Measurements from ENCODE around the gene SSR4.

SSR4 gene

DNA sequence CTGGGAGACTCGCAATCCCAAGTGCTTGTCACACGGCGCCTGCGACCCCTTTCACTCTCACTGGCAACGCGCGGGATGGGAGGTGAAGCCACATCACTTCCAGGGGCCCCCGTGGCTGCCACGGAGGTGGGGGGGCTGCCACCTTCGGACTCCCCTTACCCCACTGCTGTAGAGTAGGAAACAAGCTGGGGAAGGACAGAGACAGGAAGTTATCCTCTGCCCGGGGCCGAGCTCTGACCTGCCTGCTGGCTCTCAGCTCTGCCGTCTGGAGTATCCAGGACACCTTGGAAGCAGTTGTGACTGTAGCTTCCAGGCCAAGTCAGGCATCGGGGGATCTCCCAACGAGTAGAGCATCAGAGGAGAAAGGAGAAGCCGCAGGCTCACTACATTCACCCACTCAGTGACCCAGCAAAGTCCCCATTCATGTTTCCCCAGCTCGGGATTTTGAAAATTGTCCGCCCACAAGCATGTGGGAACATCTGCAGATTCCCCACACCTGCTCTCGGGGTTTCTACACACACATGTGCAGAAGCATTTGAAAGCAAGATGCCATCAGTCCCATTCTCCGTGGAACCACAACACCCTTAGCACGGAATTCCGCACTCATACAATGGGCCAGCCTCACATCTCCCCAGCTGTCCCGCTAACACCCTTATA lies 25.0 kb downstream of the SSR4 start:
- peaks cover 48% of the 10 kb centered on the region for H3K4me1 Mint-ChIP-seq (ENCODE audit: low read depth)
- no peak for DNase-seq
- no peak overlapping the region for H3K27ac Mint-ChIP-seq
- H3K27me3 Mint-ChIP-seq, result peaks cover 62% of the 10 kb centered on the region
- H3K4me3 Mint-ChIP-seq, result peak overlapping the region; percentile 54
- no peaks in the 10 kb centered on the region for H3K9me3 Mint-ChIP-seq
- no peaks in the 10 kb centered on the region for H3K36me3 Mint-ChIP-seq (ENCODE audit: low read depth)

- Mint-ChIP-seq H3K27me3 (peaks cover 64% of the 10 kb centered on the region), H3K27ac (no peak overlapping the region), H3K9me3 (no peaks in the 10 kb centered on the region), H3K36me3 (ENCODE audit: low read depth) (no peaks in the 10 kb centered on the region), H3K4me3 (no peak overlapping the region), H3K4me1 (ENCODE audit: low read depth) (peaks cover 43% of the 10 kb centered on the region)
- DNase-seq, result no peak
These were observed 26.1 kb downstream of the SSR4 start for GRCh38 chrX:153820601-153821000.

GRCh38 chrX:153821066-153821465 lies 26.6 kb downstream of the SSR4 start:
- Mint-ChIP-seq H3K4me3 (no peak overlapping the region), H3K4me1 (ENCODE audit: low read depth) (peaks cover 44% of the 10 kb centered on the region), H3K9me3 (no peaks in the 10 kb centered on the region), H3K27ac (no peak overlapping the region), H3K27me3 (peaks cover 66% of the 10 kb centered on the region), H3K36me3 (ENCODE audit: low read depth) (no peaks in the 10 kb centered on the region)
- no peak for DNase-seq

- DNase-seq, result no peak
- H3K27ac Mint-ChIP-seq, result no peak overlapping the region
- H3K27me3 Mint-ChIP-seq, result peaks cover 63% of the 10 kb centered on the region
- H3K4me3 Mint-ChIP-seq, result no peak overlapping the region
- no peaks in the 10 kb centered on the region for H3K9me3 Mint-ChIP-seq
- peaks cover 38% of the 10 kb centered on the region for H3K4me1 Mint-ChIP-seq (ENCODE audit: low read depth)
- no peaks in the 10 kb centered on the region for H3K36me3 Mint-ChIP-seq (ENCODE audit: low read depth)
These were observed 29.9 kb downstream of the SSR4 start for GRCh38 chrX:153824348-153824747.

- no peak overlapping the region for H3K4me3 Mint-ChIP-seq
- no peaks in the 10 kb centered on the region for H3K36me3 Mint-ChIP-seq (ENCODE audit: low read depth)
- DNase-seq, result no peak
- peaks cover 57% of the 10 kb centered on the region for H3K27me3 Mint-ChIP-seq
- H3K9me3 Mint-ChIP-seq, result no peaks in the 10 kb centered on the region
- peaks cover 33% of the 10 kb centered on the region for H3K4me1 Mint-ChIP-seq (ENCODE audit: low read depth)
- H3K27ac Mint-ChIP-seq, result no peak overlapping the region
These were observed 30.6 kb downstream of the SSR4 start for GRCh38 chrX:153825042-153825441.

DNA sequence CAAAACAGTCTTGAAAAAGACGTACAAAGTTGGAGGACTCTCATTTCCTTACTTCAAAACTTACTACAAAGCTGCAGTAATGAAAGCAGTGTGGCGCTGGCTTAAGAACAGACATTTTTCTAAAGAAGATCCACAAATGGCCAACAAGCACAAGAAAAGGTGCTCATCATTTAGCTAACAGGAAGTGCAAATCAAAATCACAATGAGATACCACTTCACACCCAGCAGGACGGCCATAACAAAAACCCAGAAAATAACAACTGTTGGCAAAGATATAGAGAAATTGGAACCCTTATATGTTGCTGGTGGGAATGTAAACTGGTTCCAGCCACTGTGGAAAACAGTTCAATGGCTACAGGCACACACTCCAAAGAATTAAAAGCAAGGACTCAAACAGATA lies 32.5 kb downstream of the SSR4 start:
- H3K27me3 Mint-ChIP-seq, result peaks cover 61% of the 10 kb centered on the region
- no peak overlapping the region for H3K4me3 Mint-ChIP-seq
- H3K27ac Mint-ChIP-seq, result no peak overlapping the region

GRCh38 chrX:153827903-153828302 lies 33.4 kb downstream of the SSR4 start:
- H3K27me3 Mint-ChIP-seq, result peaks cover 58% of the 10 kb centered on the region
- no peaks in the 10 kb centered on the region for H3K9me3 Mint-ChIP-seq
- no peak for DNase-seq
- no peak overlapping the region for H3K27ac Mint-ChIP-seq
- no peak overlapping the region for H3K4me3 Mint-ChIP-seq
- peaks cover 10% of the 10 kb centered on the region for H3K4me1 Mint-ChIP-seq (ENCODE audit: low read depth)
- no peaks in the 10 kb centered on the region for H3K36me3 Mint-ChIP-seq (ENCODE audit: low read depth)

More for the DNA sequence above, 32.5 kb downstream of the SSR4 start:
- peaks cover 18% of the 10 kb centered on the region for H3K4me1 Mint-ChIP-seq (ENCODE audit: low read depth)
- H3K9me3 Mint-ChIP-seq, result no peaks in the 10 kb centered on the region
- no peaks in the 10 kb centered on the region for H3K36me3 Mint-ChIP-seq (ENCODE audit: low read depth)
- no peak for DNase-seq

GRCh38 chrX:153828308-153828707 lies 33.8 kb downstream of the SSR4 start:
- Mint-ChIP-seq H3K4me1 (ENCODE audit: low read depth) (peaks cover 10% of the 10 kb centered on the region), H3K27me3 (peaks cover 62% of the 10 kb centered on the region), H3K36me3 (ENCODE audit: low read depth) (no peaks in the 10 kb centered on the region), H3K4me3 (no peak overlapping the region), H3K27ac (no peak overlapping the region), H3K9me3 (no peaks in the 10 kb centered on the region)
- no peak for DNase-seq

DNA sequence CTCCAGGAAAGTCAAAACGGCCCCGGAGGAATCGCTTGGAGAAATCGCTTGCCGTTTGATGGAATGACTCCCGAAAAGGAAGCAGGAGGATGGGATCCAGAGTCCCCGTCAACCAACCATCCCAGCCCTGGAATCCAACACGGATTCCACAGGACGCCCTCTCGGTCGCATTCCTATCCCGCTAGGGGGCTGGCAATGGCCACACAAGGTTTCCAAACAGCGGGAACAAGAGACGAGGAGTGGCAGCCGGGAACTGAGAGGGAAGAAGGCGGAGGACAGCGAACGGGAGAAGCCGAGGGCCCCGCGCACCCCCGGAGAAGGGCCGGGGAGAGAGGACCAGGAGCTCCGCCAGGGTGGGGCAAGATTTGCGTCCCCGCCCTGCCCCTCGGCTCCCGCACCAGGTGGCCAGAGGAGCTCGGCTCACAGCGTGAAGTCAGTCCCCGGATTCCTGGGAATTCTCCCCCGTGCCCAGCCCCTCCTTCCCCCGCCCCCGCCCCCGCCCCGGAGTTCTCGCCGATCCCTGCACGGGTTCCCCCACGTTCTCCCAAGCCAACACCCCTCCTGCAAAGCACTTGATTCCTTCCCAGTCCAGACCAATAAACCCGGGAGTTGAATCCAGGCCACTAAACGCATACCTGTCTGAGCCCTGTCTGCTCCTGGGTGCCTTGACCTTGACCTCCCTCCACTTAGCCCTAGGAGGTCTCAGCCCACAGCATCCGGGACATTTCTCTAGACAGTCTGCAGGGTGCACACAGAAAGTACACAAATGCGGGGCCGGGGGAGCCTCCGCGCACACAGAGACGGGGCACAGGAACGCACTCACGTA lies 34.5 kb downstream of the SSR4 start:
- no peak for DNase-seq
- Mint-ChIP-seq H3K27ac (no peak overlapping the region), H3K4me3 (peak overlapping the region; percentile 27), H3K4me1 (ENCODE audit: low read depth) (peaks cover 10% of the 10 kb centered on the region), H3K36me3 (ENCODE audit: low read depth) (no peaks in the 10 kb centered on the region), H3K27me3 (peaks cover 57% of the 10 kb centered on the region), H3K9me3 (no peaks in the 10 kb centered on the region)

DNA sequence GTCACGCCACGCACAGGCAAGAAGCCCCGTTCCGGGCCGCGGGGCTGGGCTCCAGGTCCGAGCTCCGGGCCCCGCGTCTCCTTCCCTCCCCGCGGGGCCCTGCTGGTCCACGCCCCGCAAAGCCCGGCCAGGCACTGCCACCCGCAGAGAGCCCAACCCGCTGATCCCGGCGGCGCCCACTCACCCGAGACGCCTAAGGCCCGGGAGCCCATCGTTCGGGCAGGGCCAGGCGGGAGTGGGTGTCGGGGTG lies 35.0 kb downstream of the SSR4 start:
- Mint-ChIP-seq H3K27me3 (peaks cover 52% of the 10 kb centered on the region), H3K9me3 (no peaks in the 10 kb centered on the region), H3K4me1 (ENCODE audit: low read depth) (peaks cover 10% of the 10 kb centered on the region), H3K27ac (no peak overlapping the region), H3K4me3 (peak overlapping the region; percentile 27), H3K36me3 (ENCODE audit: low read depth) (no peaks in the 10 kb centered on the region)
- DNase-seq, result no peak

DNA sequence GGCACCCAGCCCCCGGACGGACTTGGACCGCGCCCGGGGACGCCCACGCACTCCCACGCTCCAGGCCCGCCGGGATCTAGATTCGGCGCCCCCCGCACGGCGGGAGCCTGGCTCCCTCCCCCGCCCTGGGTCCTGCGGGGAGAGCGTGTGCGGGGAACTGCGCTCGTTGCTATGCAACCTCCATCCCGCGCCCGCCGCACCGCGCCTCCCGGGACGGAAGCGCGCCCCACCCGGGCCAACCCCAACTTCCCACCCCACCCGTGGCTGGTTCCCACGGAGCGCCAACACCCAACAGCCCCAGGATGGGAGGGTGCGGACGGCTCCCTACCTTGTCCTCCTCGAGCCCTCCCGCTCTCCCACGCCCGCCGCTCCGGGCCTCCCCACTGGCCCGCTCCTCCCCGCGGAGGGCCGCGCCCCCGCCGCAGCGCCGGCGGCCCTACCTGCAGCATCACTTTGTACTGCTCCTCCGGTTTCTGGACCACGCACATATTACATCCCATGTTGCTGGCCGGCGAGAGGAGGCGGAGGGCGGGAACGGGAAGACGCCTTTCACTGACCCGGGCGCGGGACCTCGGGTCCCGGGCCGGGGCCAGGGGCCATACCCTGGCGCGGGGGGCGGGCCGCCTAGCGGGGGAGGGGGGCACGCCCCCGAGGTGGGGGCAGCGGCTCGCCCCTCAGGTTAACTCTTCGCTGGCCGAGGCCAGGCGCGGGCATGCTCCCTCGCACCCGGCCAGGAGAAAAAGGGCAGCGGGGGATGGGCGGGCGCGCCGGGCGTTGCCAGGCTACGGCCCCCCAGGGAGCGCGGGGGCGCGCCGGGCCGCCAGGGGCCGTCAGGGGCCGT lies 35.6 kb downstream of the SSR4 start, which contains the start of gene PDZD4:
PDZD4 (minus strand) TSS at position 746 of the 841 bp plus-strand sequence; CDS start at position 500, 246 bp downstream.
- peak within 1 kb of the TSS; percentile 47 for H3K4me3 Mint-ChIP-seq
- no peaks in the 10 kb centered on the region for H3K36me3 Mint-ChIP-seq (ENCODE audit: low read depth)
- no peaks in the 10 kb centered on the region for H3K9me3 Mint-ChIP-seq
- H3K4me1 Mint-ChIP-seq (ENCODE audit: low read depth), result peaks cover 10% of the 10 kb centered on the region
- peaks cover 52% of the 10 kb centered on the region for H3K27me3 Mint-ChIP-seq
- DNase-seq, result no peak
- H3K27ac Mint-ChIP-seq, result no peak within 1 kb of the TSS

DNA sequence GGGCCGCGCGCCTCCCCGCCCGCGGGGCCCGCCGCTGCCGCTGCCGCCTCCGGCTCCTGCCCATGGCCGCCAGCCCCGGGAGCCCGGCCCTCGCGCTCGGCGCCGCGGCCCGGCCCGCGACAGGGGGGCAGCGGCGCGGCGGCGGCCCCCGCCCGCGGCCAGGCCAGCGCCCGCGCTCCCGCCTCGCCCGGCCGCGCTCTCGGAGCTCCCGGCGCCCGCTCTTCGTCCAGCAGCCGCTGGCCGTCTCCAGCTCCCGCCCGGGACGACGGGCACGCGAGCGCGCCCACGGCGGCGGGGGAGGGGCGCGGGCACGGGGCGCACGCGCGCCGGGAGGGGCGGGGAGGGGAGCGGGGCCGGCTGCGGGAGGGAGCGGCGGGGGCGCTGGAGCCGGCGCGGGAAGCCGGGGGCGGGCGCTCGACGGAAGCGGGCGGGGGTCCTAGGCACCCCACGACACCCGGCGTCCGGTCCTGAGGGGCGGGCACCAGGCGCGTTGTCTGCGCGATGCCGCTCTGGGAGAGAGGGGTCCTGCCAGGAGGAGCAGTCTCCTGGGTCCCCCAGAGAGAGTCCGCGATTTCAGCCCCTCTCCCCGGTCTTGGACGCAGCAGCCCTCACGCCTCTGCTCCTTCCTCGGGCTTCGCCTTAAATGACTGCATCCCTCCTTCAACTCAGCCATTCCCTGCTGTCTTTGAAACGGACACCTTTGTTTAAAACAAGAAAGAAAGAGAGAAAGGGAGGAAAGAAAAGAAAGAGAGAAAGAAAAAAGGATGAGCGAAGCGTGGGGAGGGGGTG lies 36.4 kb downstream of the SSR4 start:
- no peaks in the 10 kb centered on the region for H3K9me3 Mint-ChIP-seq
- no peak for DNase-seq
- no peaks in the 10 kb centered on the region for H3K36me3 Mint-ChIP-seq (ENCODE audit: low read depth)
- H3K27ac Mint-ChIP-seq, result no peak overlapping the region
- H3K27me3 Mint-ChIP-seq, result peaks cover 44% of the 10 kb centered on the region
- H3K4me3 Mint-ChIP-seq, result peak overlapping the region; percentile 31
- peaks cover 7% of the 10 kb centered on the region for H3K4me1 Mint-ChIP-seq (ENCODE audit: low read depth)

GRCh38 chrX:153831429-153832150 lies 37.1 kb downstream of the SSR4 start:
- H3K27me3 Mint-ChIP-seq, result peaks cover 44% of the 10 kb centered on the region

More at GRCh38 chrX:153831429-153832150, 37.1 kb downstream of the SSR4 start:
- no peak overlapping the region for H3K4me3 Mint-ChIP-seq
- peaks cover 7% of the 10 kb centered on the region for H3K4me1 Mint-ChIP-seq (ENCODE audit: low read depth)
- H3K9me3 Mint-ChIP-seq, result no peaks in the 10 kb centered on the region
- no peak for DNase-seq
- H3K27ac Mint-ChIP-seq, result no peak overlapping the region
- H3K36me3 Mint-ChIP-seq (ENCODE audit: low read depth), result no peaks in the 10 kb centered on the region

All from activated T-cell treated with anti-CD3 and anti-CD28 coated beads, Interleukin-2, amount 50 U/mL, for 24 hours (primary cell).